ENCODE data around the gene NAALAD2. TPM values are rescaled to one million over a fixed set of nuclear protein-coding genes. Genes with fewer than 3 reads are reported as not detected.
A peak's percentile ranks its signal among the peaks of the same experiment; 100 is the strongest.

The NAALAD2 gene
- polyA plus RNA-seq, 1 experiment, result 0.64 TPM

DNA sequence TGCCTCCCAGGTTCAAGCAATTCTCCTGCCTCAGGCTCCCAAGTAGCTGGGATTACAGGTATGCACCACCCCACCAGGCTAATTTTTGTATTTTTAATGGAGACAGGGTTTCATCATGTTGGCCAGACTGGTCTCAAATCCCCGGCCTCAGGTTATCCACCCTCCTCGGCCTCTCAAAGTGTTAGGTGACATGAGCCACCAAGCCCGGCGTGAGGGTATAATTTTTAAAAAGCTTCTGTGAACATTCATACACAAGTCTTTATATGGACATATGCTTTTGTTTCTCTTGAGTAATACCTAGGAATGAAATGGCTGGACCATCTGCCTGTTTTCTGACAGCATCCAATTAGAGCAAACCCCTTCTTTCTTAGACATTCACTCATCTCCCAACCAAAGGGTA is 14.3 kb upstream of the NAALAD2 start:
- no peak overlapping the region for H3K27ac ChIP-seq (ENCODE audit: low read depth, low read length)
- ChIA-PET POLR2A (no interaction called here), CTCF (no interaction called here)
- no peaks in the 10 kb centered on the region for H3K27me3 ChIP-seq (ENCODE audit: control insufficient read depth, insufficient read depth, low read length)
- no peaks in the 10 kb centered on the region; the same call in 1 of the 2 replicates for H3K9me3 ChIP-seq (ENCODE audit: control insufficient read depth, insufficient read depth, low read length)
- DNase-seq (ENCODE audit: low read depth, low spot score), result no peak
- no peak overlapping the region for H3K4me3 ChIP-seq (ENCODE audit: low read depth, low read length)
- TF ChIP-seq, protein P1, sequence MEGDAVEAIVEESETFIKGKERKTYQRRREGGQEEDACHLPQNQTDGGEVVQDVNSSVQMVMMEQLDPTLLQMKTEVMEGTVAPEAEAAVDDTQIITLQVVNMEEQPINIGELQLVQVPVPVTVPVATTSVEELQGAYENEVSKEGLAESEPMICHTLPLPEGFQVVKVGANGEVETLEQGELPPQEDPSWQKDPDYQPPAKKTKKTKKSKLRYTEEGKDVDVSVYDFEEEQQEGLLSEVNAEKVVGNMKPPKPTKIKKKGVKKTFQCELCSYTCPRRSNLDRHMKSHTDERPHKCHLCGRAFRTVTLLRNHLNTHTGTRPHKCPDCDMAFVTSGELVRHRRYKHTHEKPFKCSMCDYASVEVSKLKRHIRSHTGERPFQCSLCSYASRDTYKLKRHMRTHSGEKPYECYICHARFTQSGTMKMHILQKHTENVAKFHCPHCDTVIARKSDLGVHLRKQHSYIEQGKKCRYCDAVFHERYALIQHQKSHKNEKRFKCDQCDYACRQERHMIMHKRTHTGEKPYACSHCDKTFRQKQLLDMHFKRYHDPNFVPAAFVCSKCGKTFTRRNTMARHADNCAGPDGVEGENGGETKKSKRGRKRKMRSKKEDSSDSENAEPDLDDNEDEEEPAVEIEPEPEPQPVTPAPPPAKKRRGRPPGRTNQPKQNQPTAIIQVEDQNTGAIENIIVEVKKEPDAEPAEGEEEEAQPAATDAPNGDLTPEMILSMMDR (IDR thresholded peaks at IDR 0.05; ENCODE audit: low read depth, low read length), result no peak

DNA sequence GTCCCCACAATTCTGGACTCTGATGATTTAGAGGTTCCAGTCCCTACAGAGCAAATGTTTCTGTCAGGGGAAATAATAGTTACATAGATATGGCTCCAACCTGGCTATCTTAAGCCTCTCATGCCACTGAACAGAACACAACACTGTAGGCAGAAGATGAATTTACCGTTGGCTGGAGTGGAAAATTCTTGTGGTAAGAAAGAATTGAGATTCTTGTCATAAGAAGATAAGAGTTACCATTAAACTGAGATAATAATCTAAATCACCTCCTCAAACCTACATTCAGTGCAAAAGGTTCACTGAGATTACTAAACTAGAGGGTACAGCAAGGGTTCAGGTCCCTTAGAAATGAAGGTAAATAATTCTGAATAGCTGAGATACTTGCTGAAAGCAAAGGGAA is 10.1 kb upstream of the NAALAD2 start:
- H3K4me3 ChIP-seq (ENCODE audit: low read depth, low read length), result no peak overlapping the region
- TF ChIP-seq, protein P1 (IDR thresholded peaks at IDR 0.05; ENCODE audit: low read depth, low read length), result no peak
- ChIA-PET CTCF (no interaction called here), POLR2A (no interaction called here)
- H3K27ac ChIP-seq (ENCODE audit: low read depth, low read length), result no peak overlapping the region
- no peaks in the 10 kb centered on the region for H3K27me3 ChIP-seq (ENCODE audit: control insufficient read depth, insufficient read depth, low read length)
- no peaks in the 10 kb centered on the region for H3K9me3 ChIP-seq (ENCODE audit: control insufficient read depth, insufficient read depth, low read length)
- no peak for DNase-seq (ENCODE audit: low read depth, low spot score)

DNA sequence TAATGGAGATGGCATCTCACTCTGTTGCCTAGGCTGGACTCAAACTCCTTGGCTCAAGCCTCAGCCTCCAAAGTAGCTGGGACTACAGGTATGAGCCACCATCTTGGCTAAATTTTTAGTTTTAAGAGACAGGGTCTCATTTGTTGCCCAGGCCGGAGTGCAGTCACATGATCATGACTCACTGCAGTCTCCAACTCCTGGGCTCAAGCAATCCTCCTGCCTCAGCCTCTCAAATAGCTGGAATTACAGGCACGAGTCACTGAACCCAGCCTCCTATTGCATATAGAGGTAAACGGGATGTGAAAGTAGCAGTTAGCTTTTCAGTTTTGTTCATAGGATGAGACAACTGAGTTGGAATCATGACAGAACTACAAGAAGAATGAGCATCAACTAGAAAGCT is 9.5 kb upstream of the NAALAD2 start:
- POLR2A ChIA-PET, result no interaction called here

DNA sequence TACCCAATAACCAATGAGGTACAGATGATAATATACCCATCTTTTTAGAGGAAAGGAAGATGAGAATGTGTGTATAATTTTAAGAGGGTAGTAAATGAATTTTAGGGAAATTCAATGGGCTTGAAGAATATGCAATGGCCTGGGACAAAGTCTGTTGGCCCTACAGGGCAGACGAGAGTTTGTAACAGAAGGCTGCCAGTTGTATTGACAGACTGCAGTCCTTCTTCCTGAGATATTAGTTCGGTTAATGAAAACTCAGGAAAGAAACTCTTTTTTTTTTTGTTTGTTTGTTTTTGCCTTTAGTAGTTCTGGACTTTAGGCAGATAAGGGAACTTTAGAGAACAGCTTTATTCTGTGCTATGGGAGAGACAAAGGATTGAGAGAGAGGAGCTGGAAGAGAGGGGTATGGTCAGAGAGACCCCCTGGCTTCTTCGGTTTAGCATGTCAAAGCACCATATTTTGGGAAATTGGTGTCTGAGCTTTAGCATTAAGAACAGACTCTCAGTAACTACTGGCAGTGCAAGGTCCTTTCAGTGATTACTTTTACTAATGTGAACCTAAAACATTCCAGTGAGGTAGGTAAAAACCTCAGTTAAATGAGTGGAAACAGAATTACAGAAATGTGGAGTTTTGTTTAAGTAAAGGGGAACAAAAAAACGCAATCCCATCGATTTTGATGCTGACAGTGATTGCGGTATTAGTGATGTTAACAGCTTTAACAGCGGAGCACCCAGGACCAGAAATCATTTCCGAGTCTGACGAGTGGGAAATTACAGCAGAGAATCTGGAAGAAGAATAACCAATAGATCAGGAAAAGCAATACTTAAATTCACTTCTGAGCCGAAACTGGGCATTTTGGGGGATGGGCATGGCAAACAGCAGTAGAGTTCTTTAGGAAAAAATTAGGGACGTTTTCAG is 644 bp upstream of the NAALAD2 start:
- no peak overlapping the region for H3K27ac ChIP-seq (ENCODE audit: low read depth, low read length)
- DNase-seq (ENCODE audit: low read depth, low spot score), result no peak
- ChIA-PET CTCF (interaction anchor here (1.2 kb wide), 1 partner anchor 71 kb away, joined by 3 read pairs; no protein-coding TSS in a partner anchor), POLR2A (no interaction called here)
- peak overlapping the region; percentile 62 for H3K4me3 ChIP-seq (ENCODE audit: low read depth, low read length)
- no peaks in the 10 kb centered on the region for H3K9me3 ChIP-seq (ENCODE audit: control insufficient read depth, insufficient read depth, low read length)
- no peaks in the 10 kb centered on the region for H3K27me3 ChIP-seq (ENCODE audit: control insufficient read depth, insufficient read depth, low read length)
- TF ChIP-seq, protein P1 (IDR thresholded peaks at IDR 0.05; ENCODE audit: low read depth, low read length), result no peak

More for the DNA sequence above, 9.5 kb upstream of the NAALAD2 start:
- H3K9me3 ChIP-seq (ENCODE audit: control insufficient read depth, insufficient read depth, low read length), result no peaks in the 10 kb centered on the region
- H3K4me3 ChIP-seq (ENCODE audit: low read depth, low read length), result no peak overlapping the region
- TF ChIP-seq, protein P1 (IDR thresholded peaks at IDR 0.05; ENCODE audit: low read depth, low read length), result no peak
- CTCF ChIA-PET, result no interaction called here
- no peak for DNase-seq (ENCODE audit: low read depth, low spot score)
- H3K27ac ChIP-seq (ENCODE audit: low read depth, low read length), result no peak overlapping the region
- no peaks in the 10 kb centered on the region for H3K27me3 ChIP-seq (ENCODE audit: control insufficient read depth, insufficient read depth, low read length)

DNA sequence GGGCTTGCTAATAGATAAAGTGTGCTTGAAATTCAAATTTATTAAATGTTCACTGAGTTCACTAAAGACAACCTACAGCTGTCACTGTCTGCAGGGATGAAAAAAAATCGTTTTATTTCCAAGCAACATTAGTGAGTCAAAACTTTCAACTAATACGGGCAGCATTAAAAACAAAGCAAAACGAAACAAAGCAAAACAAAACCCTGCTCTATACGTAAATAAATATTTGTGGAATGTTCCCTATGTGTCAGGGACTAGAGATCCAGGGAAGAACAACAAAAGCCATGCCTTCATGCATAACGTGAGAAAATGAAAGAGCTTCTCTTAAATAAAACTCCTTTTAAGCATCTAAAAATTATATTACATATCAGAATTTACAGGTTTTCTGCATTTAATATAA is 553 bp downstream of the NAALAD2 start:
- TF ChIP-seq, protein P1 (IDR thresholded peaks at IDR 0.05; ENCODE audit: low read depth, low read length), result no peak
- CTCF ChIA-PET, result no interaction called here
- POLR2A ChIA-PET, result no interaction called here
- Histone ChIP-seq H3K4me3 (ENCODE audit: low read depth, low read length) (peak overlapping the region; percentile 62), H3K27me3 (ENCODE audit: control insufficient read depth, insufficient read depth, low read length) (no peaks in the 10 kb centered on the region), H3K9me3 (ENCODE audit: control insufficient read depth, insufficient read depth, low read length) (no peaks in the 10 kb centered on the region), H3K27ac (ENCODE audit: low read depth, low read length) (no peak overlapping the region)
- no peak for DNase-seq (ENCODE audit: low read depth, low spot score)
